ENCODE data around the gene TTF1. TPM values are rescaled to one million over a fixed set of nuclear protein-coding genes. Genes with fewer than 3 reads are reported as not detected.

The TTF1 gene
- total and polyA plus RNA-seq, 10 of the 15 experiments (the other 5 are each of a cell fraction or from before 2014, with no cell fraction given) = 11.3 to 25.5 (median 16.0) TPM

DNA sequence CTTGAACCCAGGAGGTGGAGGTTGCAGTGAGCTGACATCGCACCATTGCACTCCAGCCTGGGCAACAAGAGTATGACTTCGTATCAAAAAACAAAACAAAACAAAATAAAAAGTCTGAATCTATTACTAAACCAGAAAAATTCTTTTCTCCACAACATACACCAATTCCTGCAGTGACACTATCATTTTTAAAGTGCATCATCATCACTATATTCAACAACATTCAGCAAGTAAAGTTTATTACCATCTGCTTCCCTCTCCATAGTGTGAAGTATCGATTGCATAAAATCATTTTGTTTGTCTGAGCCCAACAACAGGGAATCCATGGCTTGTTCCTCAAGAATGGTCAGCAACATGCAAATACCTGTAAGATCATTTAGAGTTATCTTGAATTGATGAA, 72.3 kb downstream of the TTF1 start:
- DNase-seq (ENCODE audit: low read depth, low spot score) = no peak
- no peak overlapping the region for H3K4me2 ChIP-seq (ENCODE audit: control insufficient read depth, insufficient read depth)
- peaks cover 8 to 46% of the 10 kb centered on the region in 2 experiments for H3K36me3 ChIP-seq (ENCODE audit: control insufficient read depth in 2 of 2, insufficient read depth in 2 of 2, low read length in 1 of 2)
- POLR2A ChIA-PET = no interaction called here
- no peaks in the 10 kb centered on the region for H3K4me1 ChIP-seq (ENCODE audit: control insufficient read depth, insufficient read depth, low read length)
- no peak for FAIRE-seq
- H3K9me3 ChIP-seq (replicated peaks; ENCODE audit: control insufficient read depth, insufficient read depth, low read length) = no peaks in the 10 kb centered on the region; the same call in 2 of the 3 replicates
- SMC1A ChIA-PET (ENCODE audit: uncharacterized antibody, unreplicated experiment) = no interaction called here
- no peak overlapping the region for H3K4me3 ChIP-seq
- no peak overlapping the region for H2AFZ ChIP-seq (ENCODE audit: control insufficient read depth, low read depth, low read length)
- H3K27ac ChIP-seq (ENCODE audit: control insufficient read depth, insufficient read depth) = no peak overlapping the region
- CTCF ChIA-PET = no interaction called here
- H4K20me1 ChIP-seq (ENCODE audit: control insufficient read depth, insufficient read depth) = no peaks in the 10 kb centered on the region
- ATAC-seq = no peak
- 99% methylated on average over 3 of the region's 3 CpGs for whole genome bisulfite sequencing (ENCODE audit: insufficient coverage, insufficient replicate concordance, low lambda C conversion rate, missing lambda C conversion rate)
- BruUV-seq (replicated peaks) = no TSS peak
- intact Hi-C loops (cut with micrococcal nuclease; ENCODE audit: unreplicated experiment) = no loop called here
- TF ChIP-seq ESRRA (IDR thresholded peaks at IDR 0.05; ENCODE audit: low read length) = no peak
- TF ChIP-seq ZBED1 (IDR thresholded peaks at IDR 0.05; ENCODE audit: borderline replicate concordance) = no peak
- TF ChIP-seq RBBP5 (conservative IDR thresholded peaks at IDR 0.05) = no peak
- no peak for TF ChIP-seq PAX8 (IDR thresholded peaks at IDR 0.05)
- TF ChIP-seq, protein P1, sequence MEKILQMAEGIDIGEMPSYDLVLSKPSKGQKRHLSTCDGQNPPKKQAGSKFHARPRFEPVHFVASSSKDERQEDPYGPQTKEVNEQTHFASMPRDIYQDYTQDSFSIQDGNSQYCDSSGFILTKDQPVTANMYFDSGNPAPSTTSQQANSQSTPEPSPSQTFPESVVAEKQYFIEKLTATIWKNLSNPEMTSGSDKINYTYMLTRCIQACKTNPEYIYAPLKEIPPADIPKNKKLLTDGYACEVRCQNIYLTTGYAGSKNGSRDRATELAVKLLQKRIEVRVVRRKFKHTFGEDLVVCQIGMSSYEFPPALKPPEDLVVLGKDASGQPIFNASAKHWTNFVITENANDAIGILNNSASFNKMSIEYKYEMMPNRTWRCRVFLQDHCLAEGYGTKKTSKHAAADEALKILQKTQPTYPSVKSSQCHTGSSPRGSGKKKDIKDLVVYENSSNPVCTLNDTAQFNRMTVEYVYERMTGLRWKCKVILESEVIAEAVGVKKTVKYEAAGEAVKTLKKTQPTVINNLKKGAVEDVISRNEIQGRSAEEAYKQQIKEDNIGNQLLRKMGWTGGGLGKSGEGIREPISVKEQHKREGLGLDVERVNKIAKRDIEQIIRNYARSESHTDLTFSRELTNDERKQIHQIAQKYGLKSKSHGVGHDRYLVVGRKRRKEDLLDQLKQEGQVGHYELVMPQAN (conservative IDR thresholded peaks at IDR 0.05) = no peak
- no peak for TF ChIP-seq MTA2 (IDR thresholded peaks at IDR 0.05; ENCODE audit: low read depth)
- no peak for TF ChIP-seq RAD21 (IDR thresholded peaks at IDR 0.05; ENCODE audit: insufficient read depth, low read depth, low read length)
- no peak for TF ChIP-seq IKZF2 (IDR thresholded peaks at IDR 0.05)
- H3K27me3 ChIP-seq (replicated peaks in 1 of 2; ENCODE audit: control insufficient read depth in 2 of 2, insufficient read depth in 2 of 2, low read length in 1 of 2) = no peaks in the 10 kb centered on the region
- in situ Hi-C loops (cut with MboI) = no loop called here
- no peaks in the 10 kb centered on the region for H3K79me2 ChIP-seq (ENCODE audit: control insufficient read depth, insufficient read depth, low read length)
- no peak overlapping the region for H3K9ac ChIP-seq (ENCODE audit: control insufficient read depth, insufficient read depth, low read length)
- RAD21 ChIA-PET (ENCODE audit: unreplicated experiment) = no interaction called here

Data from GM12878 (cell line).